ENCODE results near the gene SPPL3.
"Not testable (repeated sequence)": the region's sequence is repeated elsewhere in the genome, so short reads cannot be mapped to it uniquely, and the experiment has no call there.

SPPL3 gene, protein sequence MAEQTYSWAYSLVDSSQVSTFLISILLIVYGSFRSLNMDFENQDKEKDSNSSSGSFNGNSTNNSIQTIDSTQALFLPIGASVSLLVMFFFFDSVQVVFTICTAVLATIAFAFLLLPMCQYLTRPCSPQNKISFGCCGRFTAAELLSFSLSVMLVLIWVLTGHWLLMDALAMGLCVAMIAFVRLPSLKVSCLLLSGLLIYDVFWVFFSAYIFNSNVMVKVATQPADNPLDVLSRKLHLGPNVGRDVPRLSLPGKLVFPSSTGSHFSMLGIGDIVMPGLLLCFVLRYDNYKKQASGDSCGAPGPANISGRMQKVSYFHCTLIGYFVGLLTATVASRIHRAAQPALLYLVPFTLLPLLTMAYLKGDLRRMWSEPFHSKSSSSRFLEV

DNA sequence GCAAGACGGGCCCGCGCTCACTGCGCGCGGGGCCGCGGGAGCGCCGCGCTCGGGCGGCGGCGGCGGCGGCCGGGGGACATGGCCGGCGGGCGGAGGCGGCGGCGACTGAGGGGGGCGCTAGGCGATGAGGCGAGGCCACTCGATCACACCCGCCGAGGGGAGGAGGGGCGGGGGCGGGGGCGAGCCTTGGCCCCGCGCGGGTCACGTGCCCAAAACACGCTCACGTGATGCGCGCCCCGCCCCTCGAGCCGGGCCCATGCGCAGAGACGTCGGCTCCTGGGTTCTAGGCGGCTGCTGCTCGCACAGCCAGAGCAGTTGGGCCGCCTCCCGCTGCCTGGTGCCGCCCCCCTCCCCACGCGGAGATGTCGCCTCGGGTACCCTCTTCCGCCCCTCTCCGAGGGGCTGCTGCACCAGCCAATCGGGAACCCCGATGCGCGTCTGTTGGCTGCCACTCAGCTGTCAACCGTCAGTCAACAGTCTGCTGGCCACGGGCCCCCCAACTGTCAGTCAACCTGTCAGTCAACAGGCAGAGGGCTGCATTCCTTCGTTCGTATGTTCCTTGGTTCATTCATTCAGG, at the start of gene SPPL3:
Gene SPPL3 (minus strand): TSS at position 162 of the 577 bp plus-strand sequence. CDS start 491 bp downstream, outside the sequence.
- DNase-seq (ENCODE audit: low read depth): peak; percentile 94

DNA sequence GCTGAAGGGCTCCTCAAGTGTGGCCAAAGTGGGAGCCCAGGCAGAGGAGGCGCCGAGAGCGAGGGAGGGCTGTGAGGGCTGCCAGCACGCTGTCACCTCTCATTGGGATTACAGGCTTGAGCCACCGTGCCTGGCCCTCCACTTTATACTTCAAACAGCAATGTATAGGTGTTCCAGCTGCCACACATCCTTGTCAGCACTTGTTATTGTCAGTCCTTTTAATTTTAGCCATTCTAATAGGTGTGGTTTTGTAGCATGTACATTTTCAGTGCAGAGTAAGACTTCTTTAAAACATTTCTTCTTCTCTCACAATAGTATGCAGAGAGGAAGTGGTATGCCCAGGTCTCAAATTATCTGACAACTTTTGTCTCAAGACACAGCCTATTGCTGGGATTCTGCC, 46.6 kb upstream of the SPPL3 start:
- DNase-seq (ENCODE audit: low read depth): no peak

DNA sequence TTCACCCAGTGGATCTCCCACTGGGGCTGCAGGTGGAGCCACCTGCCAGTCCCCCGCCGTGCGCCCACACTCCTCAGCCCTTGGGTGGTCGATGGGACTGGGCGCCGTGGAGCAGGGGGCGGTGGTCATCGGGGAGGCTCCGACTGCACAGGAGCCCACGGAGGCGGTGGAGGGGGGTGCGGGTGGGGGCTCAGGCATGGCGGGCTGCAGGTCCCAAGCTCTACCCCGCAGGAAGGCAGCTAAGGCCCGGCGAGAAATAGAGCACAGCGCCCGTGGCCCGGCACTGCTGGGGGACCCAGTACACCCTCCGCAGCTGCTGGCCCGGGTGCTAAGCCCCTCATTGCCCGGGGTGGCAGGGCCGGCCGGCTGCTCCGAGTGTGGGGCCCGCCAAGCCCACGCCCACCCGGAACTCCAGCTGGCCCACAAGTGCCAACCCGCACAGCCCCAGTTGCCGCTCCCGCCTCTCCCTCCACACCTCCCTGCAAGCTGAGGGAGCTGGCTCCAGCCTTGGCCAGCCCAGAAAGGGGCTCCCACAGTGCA, 46.2 kb upstream of the SPPL3 start:
- not testable (repeated sequence) for DNase-seq (ENCODE audit: low read depth)

DNA sequence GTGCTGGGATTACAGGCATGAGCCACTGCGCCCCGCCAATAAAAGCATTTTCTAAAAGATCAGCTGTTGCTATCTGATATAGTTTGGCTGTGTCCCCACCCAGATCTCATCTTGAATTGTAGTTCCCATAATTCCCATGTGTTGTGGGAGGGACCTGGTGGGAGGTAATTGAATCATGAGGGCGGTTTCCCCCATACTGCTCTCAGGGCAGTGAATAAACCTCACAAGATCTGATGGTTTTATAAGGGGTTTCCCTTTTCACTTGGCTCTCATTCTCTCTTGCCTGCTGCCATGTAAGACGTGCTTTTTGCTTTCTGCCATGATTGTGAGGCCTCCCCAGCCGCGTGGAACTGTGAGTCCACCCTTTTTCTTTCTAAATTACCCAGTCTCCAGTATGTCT, 41.4 kb upstream of the SPPL3 start:
- DNase-seq (ENCODE audit: low read depth): not testable (repeated sequence)

DNA sequence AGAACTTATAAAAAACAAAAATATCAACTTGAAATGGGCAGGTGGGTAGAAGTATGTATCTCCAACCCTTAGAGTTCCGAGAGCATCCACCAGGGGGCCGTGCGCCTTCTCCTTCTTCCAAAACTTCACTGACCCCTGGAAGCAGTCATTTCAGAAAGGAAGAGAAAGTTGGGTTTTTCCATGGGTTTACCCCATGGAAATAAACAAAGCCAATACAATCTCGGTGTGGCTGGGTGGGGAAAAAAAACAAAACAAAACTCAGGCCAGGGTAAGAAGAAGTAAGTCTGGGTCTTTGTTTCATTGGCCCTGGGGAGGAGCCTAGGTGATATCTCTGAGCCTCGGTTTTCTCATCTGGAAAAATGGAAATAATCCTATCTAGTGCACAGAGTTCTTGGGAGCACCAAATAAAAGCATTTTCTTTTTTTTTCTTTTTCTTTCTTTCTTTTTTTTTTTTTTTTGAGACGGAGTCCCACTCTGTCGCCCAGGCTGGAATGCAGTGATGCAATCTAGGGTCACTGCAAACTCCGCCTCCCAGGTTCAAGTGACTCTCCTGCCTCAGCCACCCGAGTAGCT, 40.6 kb upstream of the SPPL3 start:
- peak; percentile 58 for DNase-seq (ENCODE audit: low read depth)

- no peak for DNase-seq (ENCODE audit: low read depth)
Measured at GRCh38 chr12:120943482-120943881, 39.3 kb upstream of the SPPL3 start.

DNA sequence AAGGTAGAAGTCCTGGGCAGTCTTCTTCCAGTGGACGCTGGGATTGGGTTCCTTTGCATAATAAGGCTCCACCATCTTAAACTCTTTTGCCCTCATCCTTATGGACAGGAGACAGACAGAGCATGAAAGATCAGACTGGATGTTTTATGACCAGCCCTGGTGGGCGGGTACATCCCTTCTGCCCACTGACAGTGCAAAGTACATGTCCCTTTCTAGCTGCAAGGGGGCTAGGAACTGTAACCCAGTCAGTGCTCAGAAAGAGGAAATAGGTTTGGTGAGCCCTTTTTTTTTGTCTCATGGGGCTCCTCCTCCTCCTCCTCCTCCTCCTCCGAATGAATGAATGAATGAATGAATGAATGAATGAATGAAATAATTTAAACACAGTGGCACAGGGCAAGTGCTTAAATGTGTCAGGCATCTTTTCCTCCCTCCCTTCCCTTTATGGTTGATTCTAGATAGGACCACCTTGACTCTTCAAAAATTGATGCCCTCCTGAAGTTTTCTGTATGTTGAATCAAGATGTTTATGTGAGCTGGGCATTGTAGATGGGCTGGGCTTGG, 37.8 kb upstream of the SPPL3 start:
- no peak for DNase-seq (ENCODE audit: low read depth)

GRCh38 chr12:120941412-120941811, 37.3 kb upstream of the SPPL3 start:
- no peak for DNase-seq (ENCODE audit: low read depth)

DNA sequence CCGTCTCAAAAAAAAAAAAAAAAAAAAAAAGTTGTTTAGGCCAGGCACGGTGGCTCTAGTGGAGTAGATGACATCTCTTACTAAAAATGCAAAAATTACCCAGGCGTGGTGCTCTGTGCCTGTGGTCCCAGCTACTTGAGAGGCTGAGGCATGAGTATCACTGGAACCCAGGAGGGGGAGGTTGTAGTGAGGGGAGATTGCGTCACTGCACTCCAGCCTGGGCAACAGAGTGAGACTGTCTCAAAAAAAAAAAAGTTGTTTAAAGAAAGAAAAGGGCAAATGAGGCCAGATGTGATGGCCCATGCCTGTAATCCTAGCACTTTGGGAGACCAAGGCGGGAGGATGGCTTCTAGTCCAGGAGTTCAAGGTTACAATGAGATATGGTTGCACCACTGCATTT, 36.6 kb upstream of the SPPL3 start:
- DNase-seq (ENCODE audit: low read depth): no peak

DNA sequence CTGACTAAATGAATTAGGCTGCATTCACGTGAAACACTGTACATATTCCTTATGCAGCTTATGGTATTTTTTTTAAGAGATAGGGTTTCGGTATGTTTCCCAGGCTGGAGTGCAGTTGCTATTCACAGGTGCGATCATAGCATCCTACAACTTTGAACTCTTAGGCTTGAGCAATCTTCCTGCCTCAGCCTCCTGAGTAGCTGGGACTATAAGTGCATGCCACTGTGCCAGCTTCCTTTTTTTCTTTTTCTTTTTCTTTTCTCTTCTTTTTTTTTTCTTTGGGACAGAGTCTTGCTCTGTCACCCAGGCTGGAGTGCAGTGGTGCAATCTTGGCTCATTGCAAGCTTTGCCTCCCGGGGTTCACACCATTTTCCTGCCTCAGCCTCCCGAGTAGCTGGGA, 35.8 kb upstream of the SPPL3 start:
- DNase-seq (ENCODE audit: low read depth): no peak

GRCh38 chr12:120939523-120939922, 35.4 kb upstream of the SPPL3 start:
- DNase-seq (ENCODE audit: low read depth): no peak

DNA sequence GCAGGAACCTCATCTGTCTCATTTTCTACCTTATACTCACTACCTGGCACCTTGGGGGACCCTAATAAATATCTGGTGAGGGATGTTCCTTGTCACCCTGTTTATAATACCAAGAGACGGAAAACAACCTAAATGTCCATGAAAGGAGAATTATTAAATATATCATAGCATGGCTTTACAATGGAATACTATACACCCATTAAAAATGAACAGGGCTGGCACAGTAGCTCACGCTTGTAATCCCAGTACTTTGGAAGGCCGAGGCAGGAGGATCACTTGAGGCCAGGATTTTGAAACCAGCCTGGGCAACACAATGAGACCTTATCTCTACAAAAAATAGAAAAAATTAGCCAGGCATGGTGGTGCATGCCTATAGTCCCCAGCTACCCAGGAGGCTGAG, 34.3 kb upstream of the SPPL3 start:
- DNase-seq (ENCODE audit: low read depth): no peak

- no peak for DNase-seq (ENCODE audit: low read depth)
Measured at GRCh38 chr12:120936197-120936596, 32.0 kb upstream of the SPPL3 start.

GRCh38 chr12:120933786-120934185, 29.6 kb upstream of the SPPL3 start:
- no peak for DNase-seq (ENCODE audit: low read depth)

DNA sequence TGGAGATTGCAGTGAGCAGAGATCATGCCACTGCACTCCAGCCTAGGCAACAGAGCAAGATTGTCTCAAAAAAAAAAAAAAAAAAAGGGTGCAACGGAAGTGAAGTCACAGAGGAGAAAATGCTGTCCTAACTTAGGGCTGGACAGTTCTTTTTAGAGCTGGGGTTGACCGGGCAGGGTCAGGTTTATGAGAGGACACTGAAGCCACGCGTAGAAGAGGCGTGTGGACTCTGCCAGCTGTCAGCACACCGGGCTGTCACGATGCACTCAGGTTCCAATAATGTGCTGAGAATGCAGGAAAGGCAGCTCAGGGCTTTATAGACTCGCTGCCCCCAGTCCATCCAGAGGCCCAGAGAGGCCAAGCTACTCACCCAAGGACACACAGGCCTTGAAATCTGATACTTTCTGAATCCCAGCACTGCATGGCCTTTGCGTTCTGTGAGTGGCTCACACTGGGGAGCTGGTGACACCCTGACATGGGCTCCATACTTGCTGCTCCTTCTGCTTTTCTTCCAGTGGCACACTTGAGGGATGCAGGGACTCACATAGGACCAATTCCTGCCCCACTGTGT, 28.9 kb upstream of the SPPL3 start:
- DNase-seq (ENCODE audit: low read depth): no peak

DNA sequence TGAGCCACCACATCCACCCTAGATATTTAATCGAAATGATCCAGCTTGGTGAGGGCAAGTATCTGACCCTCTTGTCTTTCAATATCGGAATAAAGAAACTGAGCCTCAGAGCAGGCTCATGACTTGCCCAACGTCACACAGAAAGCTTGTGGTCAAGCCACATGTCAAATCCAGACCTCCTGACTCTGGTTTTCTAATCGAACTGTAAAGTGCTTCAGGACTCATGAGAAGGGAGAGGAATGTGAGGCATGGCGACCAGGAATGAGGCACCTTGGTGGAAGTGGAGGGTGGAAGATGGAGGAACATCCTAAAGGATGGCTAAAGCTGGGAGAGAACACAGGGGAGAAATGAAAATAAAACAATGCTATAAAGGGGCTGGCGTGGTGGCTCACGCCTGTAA, 27.9 kb upstream of the SPPL3 start:
- no peak for DNase-seq (ENCODE audit: low read depth)

DNA sequence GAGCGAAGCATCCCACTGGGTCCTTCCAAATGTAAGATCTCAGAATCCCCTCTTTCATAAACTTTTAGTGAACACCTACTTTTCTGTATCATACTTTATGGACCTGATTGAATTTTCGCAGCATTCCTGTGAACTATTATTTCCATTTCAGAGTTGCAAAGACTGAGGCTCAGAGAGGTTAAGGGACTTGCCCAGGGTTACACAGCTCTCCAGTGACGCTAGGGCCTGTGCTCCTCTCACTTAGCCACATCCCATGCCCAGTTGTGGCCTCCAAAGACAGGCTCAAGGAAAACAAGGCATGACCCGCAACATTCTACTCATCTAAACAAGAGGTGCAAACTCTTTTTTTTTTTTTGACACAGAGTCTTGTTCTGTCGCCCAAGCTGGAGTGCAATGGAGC, 25.9 kb upstream of the SPPL3 start:
- no peak for DNase-seq (ENCODE audit: low read depth)

DNA sequence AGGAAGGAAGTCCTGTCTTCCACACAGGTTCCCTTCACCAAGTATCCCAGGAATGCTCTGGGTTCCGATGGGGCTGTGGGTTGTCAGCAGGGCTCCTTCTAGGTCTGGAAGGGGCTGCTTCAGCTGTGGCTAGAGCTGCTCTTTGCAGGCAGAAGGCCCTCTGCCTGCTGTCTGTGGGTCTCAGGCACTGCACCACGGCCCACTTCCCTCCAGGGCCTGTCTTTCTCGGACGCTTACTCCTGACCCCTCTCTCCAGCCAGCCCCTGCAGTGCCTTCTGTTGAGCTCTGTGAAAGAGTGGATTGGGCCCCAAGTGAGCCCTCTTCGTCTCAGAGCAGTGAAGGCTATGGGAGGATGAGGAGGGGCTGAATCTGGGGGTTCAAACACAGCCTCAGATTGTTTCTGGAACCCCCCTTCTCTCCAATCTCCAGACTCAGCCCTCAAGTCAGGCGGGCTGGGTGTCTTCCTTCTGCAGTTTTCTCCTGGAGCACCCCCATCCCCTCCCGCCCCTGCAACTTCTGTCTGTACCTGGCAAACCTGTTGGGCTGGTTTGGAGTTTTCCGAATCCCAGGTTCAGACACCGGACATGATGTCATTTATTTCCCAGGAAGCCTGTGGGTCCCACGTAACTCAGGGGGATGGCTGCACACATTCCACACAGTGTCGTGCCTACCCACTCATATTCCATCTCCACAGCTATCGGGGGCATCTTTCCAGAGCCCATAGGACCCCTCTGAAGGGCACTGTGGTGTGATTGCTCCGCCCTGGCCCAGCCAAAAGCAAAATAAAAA, 24.9 kb upstream of the SPPL3 start:
- DNase-seq (ENCODE audit: low read depth): no peak

GRCh38 chr12:120925740-120926563, 21.8 kb upstream of the SPPL3 start:
- no peak for DNase-seq (ENCODE audit: low read depth)

DNA sequence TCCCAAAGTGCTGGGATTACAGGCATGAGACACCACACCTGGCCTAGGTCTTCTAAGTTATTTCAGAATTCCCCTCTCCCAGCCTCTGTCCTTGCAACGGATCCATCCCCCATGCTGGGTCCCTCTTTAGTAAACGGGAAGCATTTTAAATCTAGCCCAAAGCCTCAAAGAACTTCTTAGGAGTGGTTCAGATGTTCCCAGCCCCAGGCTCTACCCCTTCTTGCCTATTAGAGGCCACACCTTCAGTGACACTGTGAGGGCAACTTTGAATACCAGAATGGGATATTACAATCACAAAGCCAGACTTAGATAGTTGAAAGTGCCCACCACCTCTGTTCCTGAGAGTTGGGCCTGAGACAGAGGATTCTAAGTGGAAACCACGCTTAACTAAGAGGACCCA, 18.1 kb upstream of the SPPL3 start:
- no peak for DNase-seq (ENCODE audit: low read depth)

GRCh38 chr12:120921637-120922036, 17.5 kb upstream of the SPPL3 start:
- DNase-seq (ENCODE audit: low read depth): no peak

Measured in stimulated activated CD8-positive, alpha-beta memory T cell treated with anti-CD3 and anti-CD28 coated beads, Interleukin-7, amount 100 ng/mL, for 24 hours (primary cell).